ENCODE results near the gene NINJ1.
A peak's percentile ranks its signal among the peaks of the same experiment; 100 is the strongest.

Gene NINJ1

DNA sequence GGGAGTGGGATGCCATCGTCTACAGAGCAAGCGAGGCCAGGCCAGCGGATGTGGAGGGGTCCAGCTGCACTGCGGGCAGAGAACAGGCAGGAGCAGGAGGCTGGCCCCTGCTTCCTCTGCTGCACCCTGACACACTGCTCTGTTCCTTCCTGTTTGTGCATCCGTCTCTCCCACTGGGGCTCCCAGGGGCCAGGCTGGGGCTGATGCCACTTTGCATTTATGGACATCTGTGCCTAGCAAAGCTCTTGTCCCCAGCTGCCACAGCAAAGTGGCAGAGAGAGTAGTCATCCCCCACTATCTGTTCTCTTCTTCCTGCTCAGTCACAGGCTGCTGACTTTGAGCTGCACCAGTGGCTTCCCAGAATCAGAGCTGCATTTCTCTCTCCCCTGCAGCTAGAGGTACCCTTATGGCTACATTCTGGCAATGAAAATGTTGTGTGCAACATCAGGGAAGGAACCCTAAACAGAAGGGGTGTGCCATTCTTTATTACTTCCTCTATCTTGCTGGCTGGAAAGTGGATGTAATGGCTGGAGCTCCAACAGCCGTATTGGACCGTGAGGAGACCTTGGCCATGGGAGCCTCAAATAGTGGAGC lies 4.2 kb upstream of the NINJ1 start:
- Histone ChIP-seq H3K4me2 (ENCODE audit: low read length) (no peak overlapping the region), H3K9ac (ENCODE audit: low read length) (no peak overlapping the region), H3K36me3 (ENCODE audit: insufficient read depth, low read length) (no peaks in the 10 kb centered on the region)

DNA sequence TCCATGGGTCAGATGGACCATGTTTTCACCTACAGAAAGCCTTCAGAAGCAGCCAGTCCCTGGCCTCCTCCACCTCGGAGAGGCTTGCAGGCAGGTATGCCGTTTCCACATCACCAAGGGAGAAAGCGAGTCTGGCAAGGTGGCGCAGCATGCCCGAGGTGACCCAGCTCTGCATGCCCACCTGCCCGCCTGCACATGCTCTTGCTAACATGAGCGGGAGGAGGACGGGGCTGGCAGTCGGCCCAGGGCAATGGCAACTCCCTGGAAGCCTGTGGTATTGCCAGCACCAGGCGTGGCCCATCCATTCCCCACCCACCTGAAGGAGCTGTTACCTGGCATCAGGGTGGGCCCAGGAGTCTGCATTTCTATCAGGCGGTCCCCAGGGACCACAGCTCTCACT lies 3.3 kb upstream of the NINJ1 start:
- no peak overlapping the region for H3K4me3 ChIP-seq (ENCODE audit: low read depth, low read length, poor library complexity, severe bottlenecking)
- no peak overlapping the region for H2AFZ ChIP-seq (ENCODE audit: low read length)
- no peaks in the 10 kb centered on the region for H3K79me2 ChIP-seq (ENCODE audit: insufficient read depth, low read length)
- no peak overlapping the region for H3K4me2 ChIP-seq (ENCODE audit: low read length)
- H3F3A ChIP-seq (ENCODE audit: insufficient read depth, low read length): no peaks in the 10 kb centered on the region
- H3K4me1 ChIP-seq (ENCODE audit: insufficient read depth, low read length, severe bottlenecking): peaks cover 70% of the 10 kb centered on the region
- TF ChIP-seq EZH2 (IDR thresholded peaks at IDR 0.05; ENCODE audit: borderline replicate concordance, low read length): no peak
- TF ChIP-seq, protein P1, sequence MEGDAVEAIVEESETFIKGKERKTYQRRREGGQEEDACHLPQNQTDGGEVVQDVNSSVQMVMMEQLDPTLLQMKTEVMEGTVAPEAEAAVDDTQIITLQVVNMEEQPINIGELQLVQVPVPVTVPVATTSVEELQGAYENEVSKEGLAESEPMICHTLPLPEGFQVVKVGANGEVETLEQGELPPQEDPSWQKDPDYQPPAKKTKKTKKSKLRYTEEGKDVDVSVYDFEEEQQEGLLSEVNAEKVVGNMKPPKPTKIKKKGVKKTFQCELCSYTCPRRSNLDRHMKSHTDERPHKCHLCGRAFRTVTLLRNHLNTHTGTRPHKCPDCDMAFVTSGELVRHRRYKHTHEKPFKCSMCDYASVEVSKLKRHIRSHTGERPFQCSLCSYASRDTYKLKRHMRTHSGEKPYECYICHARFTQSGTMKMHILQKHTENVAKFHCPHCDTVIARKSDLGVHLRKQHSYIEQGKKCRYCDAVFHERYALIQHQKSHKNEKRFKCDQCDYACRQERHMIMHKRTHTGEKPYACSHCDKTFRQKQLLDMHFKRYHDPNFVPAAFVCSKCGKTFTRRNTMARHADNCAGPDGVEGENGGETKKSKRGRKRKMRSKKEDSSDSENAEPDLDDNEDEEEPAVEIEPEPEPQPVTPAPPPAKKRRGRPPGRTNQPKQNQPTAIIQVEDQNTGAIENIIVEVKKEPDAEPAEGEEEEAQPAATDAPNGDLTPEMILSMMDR (IDR thresholded peaks at IDR 0.05; ENCODE audit: low read length): no peak
- no peaks in the 10 kb centered on the region for H4K20me1 ChIP-seq (ENCODE audit: insufficient read depth, low read length)
- no peaks in the 10 kb centered on the region for H3K9me2 ChIP-seq (ENCODE audit: low read depth, low read length)
- no peaks in the 10 kb centered on the region for H3K9me3 ChIP-seq (ENCODE audit: low read length)
- H3K27ac ChIP-seq (ENCODE audit: low read depth, low read length, poor library complexity, severe bottlenecking): peak overlapping the region; percentile 43
- H3K9ac ChIP-seq (ENCODE audit: low read length): no peak overlapping the region
- no peaks in the 10 kb centered on the region for H3K27me3 ChIP-seq (ENCODE audit: insufficient read depth, low read length)
- no peaks in the 10 kb centered on the region for H3K36me3 ChIP-seq (ENCODE audit: insufficient read depth, low read length)

More for the DNA sequence above, 4.2 kb upstream of the NINJ1 start:
- Histone ChIP-seq H3K9me3 (ENCODE audit: low read length) (no peaks in the 10 kb centered on the region), H3K9me2 (ENCODE audit: low read depth, low read length) (no peaks in the 10 kb centered on the region), H3F3A (ENCODE audit: insufficient read depth, low read length) (no peaks in the 10 kb centered on the region), H2AFZ (ENCODE audit: low read length) (no peak overlapping the region), H3K27me3 (ENCODE audit: insufficient read depth, low read length) (no peaks in the 10 kb centered on the region), H3K4me1 (ENCODE audit: insufficient read depth, low read length, severe bottlenecking) (peaks cover 64% of the 10 kb centered on the region), H3K79me2 (ENCODE audit: insufficient read depth, low read length) (no peaks in the 10 kb centered on the region), H4K20me1 (ENCODE audit: insufficient read depth, low read length) (no peaks in the 10 kb centered on the region), H3K4me3 (ENCODE audit: low read depth, low read length, poor library complexity, severe bottlenecking) (no peak overlapping the region), H3K27ac (ENCODE audit: low read depth, low read length, poor library complexity, severe bottlenecking) (peak overlapping the region; percentile 43)
- TF ChIP-seq EZH2 (IDR thresholded peaks at IDR 0.05; ENCODE audit: borderline replicate concordance, low read length): no peak
- TF ChIP-seq, protein P1 (IDR thresholded peaks at IDR 0.05; ENCODE audit: low read length): no peak

DNA sequence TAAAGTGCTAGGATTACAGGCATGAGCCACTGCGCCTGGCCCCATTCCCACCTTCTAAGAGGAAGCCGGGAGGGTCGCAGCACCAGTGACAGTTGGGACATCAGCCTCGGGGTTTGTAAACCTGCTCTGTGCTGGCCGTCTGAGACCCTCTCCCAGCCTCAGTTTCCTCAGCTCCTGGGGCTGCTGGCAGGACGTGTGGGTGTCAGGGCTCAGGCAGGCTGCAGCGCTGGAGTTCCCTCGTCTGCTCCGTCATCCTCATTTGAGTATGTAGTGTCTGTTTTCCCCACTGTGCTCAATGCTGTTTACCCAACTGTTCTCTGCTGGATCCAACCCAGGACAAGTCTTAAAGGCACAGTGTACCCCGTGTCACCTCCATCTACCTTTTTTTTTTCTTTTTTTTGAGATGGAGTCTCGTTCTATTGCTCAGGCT lies 2.0 kb upstream of the NINJ1 start:
- no peak overlapping the region for H3K4me2 ChIP-seq (ENCODE audit: low read length)
- H3K79me2 ChIP-seq (ENCODE audit: insufficient read depth, low read length): no peaks in the 10 kb centered on the region
- no peaks in the 10 kb centered on the region for H3K9me2 ChIP-seq (ENCODE audit: low read depth, low read length)
- H3K27ac ChIP-seq (ENCODE audit: low read depth, low read length, poor library complexity, severe bottlenecking): peak overlapping the region; percentile 2
- no peak overlapping the region for H3K9ac ChIP-seq (ENCODE audit: low read length)
- H4K20me1 ChIP-seq (ENCODE audit: insufficient read depth, low read length): no peaks in the 10 kb centered on the region
- no peaks in the 10 kb centered on the region for H3K36me3 ChIP-seq (ENCODE audit: insufficient read depth, low read length)
- no peaks in the 10 kb centered on the region for H3F3A ChIP-seq (ENCODE audit: insufficient read depth, low read length)
- H3K4me1 ChIP-seq (ENCODE audit: insufficient read depth, low read length, severe bottlenecking): peaks cover 81% of the 10 kb centered on the region
- no peak overlapping the region for H2AFZ ChIP-seq (ENCODE audit: low read length)
- no peaks in the 10 kb centered on the region for H3K9me3 ChIP-seq (ENCODE audit: low read length)
- no peaks in the 10 kb centered on the region for H3K27me3 ChIP-seq (ENCODE audit: insufficient read depth, low read length)
- no peak overlapping the region for H3K4me3 ChIP-seq (ENCODE audit: low read depth, low read length, poor library complexity, severe bottlenecking)
- TF ChIP-seq, protein P1 (IDR thresholded peaks at IDR 0.05; ENCODE audit: low read length): no peak
- TF ChIP-seq EZH2 (IDR thresholded peaks at IDR 0.05; ENCODE audit: borderline replicate concordance, low read length): no peak

Measured in OCI-LY1 (cell line).